Endothelial cell of umbilical vein (primary cell): ENCODE results near the gene MYO7B. TPM values are rescaled to one million over a fixed set of nuclear protein-coding genes. Genes with fewer than 3 reads are reported as not detected.

Experiments
- BruUV-seq: library from RNA; stranded (reverse); fragments of 400-500 nt; replicated peaks from 2 replicates; lab custom pipeline; 2021; lab: Mats Ljungman, UMichigan
- CTCF ChIA-PET: fragments of 300-600, 350-600 bp; sonication (Branson Sonifier 250); formaldehyde crosslinking; loops from one replicate; lab custom pipeline; 2021; ENCODE audit warnings: antibody characterized with exemption, inconsistent platforms; lab: Charles Lee
- POLR2A ChIA-PET: fragments of 300-600, 350-600 bp; sonication (Branson Sonifier 250); formaldehyde crosslinking; loops from one replicate; lab custom pipeline; 2021; ENCODE audit warnings: antibody characterized with exemption, inconsistent platforms; lab: Charles Lee
- DNase-seq: peaks from one replicate; pipeline ENCODE4 v3.0.0-alpha.2; 2011; ENCODE audit warnings: low read depth, low spot score
- FAIRE-seq: peaks from 2 replicates; lab custom pipeline; 2011; peaks lifted over from hg19 to GRCh38; lab: Jason Lieb, UNC
- H2AFZ ChIP-seq: 2 replicates; pipeline ENCODE4 v1.6.0; 2012; ENCODE audit warnings: low read depth, low read length, control low read depth, inconsistent platforms
- H3K27ac ChIP-seq: 2 replicates; pipeline ENCODE4 v1.5.1; 2011; ENCODE audit warnings: low read depth, mild to moderate bottlenecking, control low read depth, low read length, moderate library complexity; ENCODE audit not compliant: insufficient read depth
- H3K27me3 ChIP-seq, 2 experiments: 2 replicates each; pipeline versions ENCODE4 v1.6.0 to v1.6.1; 2011; ENCODE audit warnings: low read length in 2 of 2, mixed read lengths in 1 of 2; ENCODE audit not compliant: control insufficient read depth in 2 of 2, insufficient read depth in 2 of 2
- H3K36me3 ChIP-seq, 2 experiments: 2 replicates in 1 of 2; 3 replicates in 1 of 2; pipeline ENCODE4 v1.5.1; 2011; ENCODE audit warnings: low read length in 2 of 2, mild to moderate bottlenecking in 1 of 2, moderate library complexity in 1 of 2; ENCODE audit not compliant: control insufficient read depth in 2 of 2, insufficient read depth in 2 of 2; ENCODE audit errors: extremely low read depth in 1 of 2
- H3K4me1 ChIP-seq: 3 replicates; pipeline ENCODE4 v1.5.1; 2011; ENCODE audit warnings: mild to moderate bottlenecking, low read length; ENCODE audit not compliant: control insufficient read depth, insufficient read depth; ENCODE audit errors: extremely low read depth
- H3K4me2 ChIP-seq: 2 replicates; pipeline ENCODE4 v1.6.1; 2011; ENCODE audit warnings: low read length, control low read depth, mixed read lengths; ENCODE audit not compliant: insufficient read depth
- H3K4me3 ChIP-seq, 3 experiments: fragments of 200-600 bp in 1 of 3; sonication (generic), shearing (Covaris generic) in 1 of 3; replicated peaks in 1 of 3; 2 replicates each; pipeline ENCODE4 v1.5.1; 2011 to 2016; ENCODE audit warnings: control low read depth in 3 of 3, low read length in 3 of 3, mild to moderate bottlenecking in 2 of 3, inconsistent platforms in 1 of 3, low read depth in 1 of 3, moderate library complexity in 1 of 3; ENCODE audit not compliant: insufficient read depth in 1 of 3
- H3K79me2 ChIP-seq: 2 replicates; pipeline ENCODE4 v1.6.0; 2012; ENCODE audit warnings: low read length, inconsistent platforms; ENCODE audit not compliant: control insufficient read depth, insufficient read depth
- H3K9ac ChIP-seq: replicated peaks from 2 replicates; pipeline ENCODE3; 2011; ENCODE audit warnings: low read length, control low read depth; ENCODE audit not compliant: insufficient read depth; ENCODE audit errors: extremely low read depth
- H3K9me1 ChIP-seq: replicated peaks from 3 replicates; pipeline ENCODE4 v1.6.0; 2011; ENCODE audit warnings: mild to moderate bottlenecking, low read length; ENCODE audit not compliant: control insufficient read depth, insufficient read depth; ENCODE audit errors: extremely low read depth
- H3K9me3 ChIP-seq: replicated peaks from 2 replicates; pipeline ENCODE4 v1.5.1; 2012; ENCODE audit warnings: low read length, inconsistent platforms; ENCODE audit not compliant: control insufficient read depth, insufficient read depth
- H4K20me1 ChIP-seq: replicated peaks from 2 replicates; pipeline ENCODE3; 2011; ENCODE audit warnings: mild to moderate bottlenecking, low read length; ENCODE audit not compliant: control insufficient read depth, insufficient read depth; ENCODE audit errors: extremely low read depth
- EZH2 ChIP-seq: IDR thresholded peaks from 2 replicates; pipeline ENCODE4 v1.6.1; 2012; ENCODE audit warnings: borderline replicate concordance, low read depth, mild to moderate bottlenecking, moderate library complexity, low read length, inconsistent platforms; ENCODE audit not compliant: severe bottlenecking
- FOS ChIP-seq: IDR thresholded peaks from 2 replicates; pipeline ENCODE4 v1.6.1; 2011; ENCODE audit warnings: mild to moderate bottlenecking, low read length, moderate library complexity, borderline replicate concordance; ENCODE audit not compliant: insufficient read depth
- GATA2 ChIP-seq: IDR thresholded peaks from 2 replicates; pipeline ENCODE4 v1.7.0; 2011; ENCODE audit warnings: low read depth, mild to moderate bottlenecking, moderate library complexity, mixed read lengths, low read length; ENCODE audit not compliant: insufficient read length, insufficient read depth
- JUN ChIP-seq: IDR thresholded peaks from 2 replicates; pipeline ENCODE4 v1.6.1; 2011; ENCODE audit warnings: borderline replicate concordance, low read depth; ENCODE audit not compliant: insufficient read length, insufficient read depth
- MYC ChIP-seq: IDR thresholded peaks from one replicate; pipeline ENCODE4 v1.6.1; 2011; ENCODE audit warnings: mild to moderate bottlenecking, low read depth, low read length
- POLR2A ChIP-seq: IDR thresholded peaks from 2 replicates; pipeline ENCODE4 v1.6.1; 2012; ENCODE audit warnings: low read depth, mild to moderate bottlenecking, control low read depth, low read length
- POLR2AphosphoS5 ChIP-seq: IDR thresholded peaks from 2 replicates; pipeline ENCODE4 v1.6.1; 2012; ENCODE audit warnings: low read depth, mild to moderate bottlenecking, control low read depth, low read length, moderate library complexity; ENCODE audit not compliant: insufficient read depth
- dilution Hi-C: fragments of 300-500 bp; cut with MboI; formaldehyde crosslinking; loops from one replicate; pipeline ENCODE4 v1.15.0; 2019; ENCODE audit warnings: low sequenced_read_pairs; ENCODE audit not compliant: extremely low pct_ligation_motif_present
- intact Hi-C: fragments of 100-400 bp; cut with micrococcal nuclease; formaldehyde crosslinking; loops from one replicate; pipeline ENCODE4 v1.10.0; 2022
- polyA plus RNA-seq, 4 experiments: library from polyadenylated mRNA; depleted of rRNA in 3 of 4; stranded (reverse) in 3 of 4; unstranded in 1 of 4; fragments of >200 nt; gene quantifications; 2 replicates each; pipeline versions ENCODE4 v1.2.1 to v1.2.3, GENCODE V29; 2011 to 2012; ENCODE audit warnings: missing spikeins in 1 of 4
- total RNA-seq: library from RNA; stranded (reverse); gene quantifications from 2 replicates; pipeline ENCODE4 v1.2.3, GENCODE V29; 2021
- TF ChIP-seq, protein P1 (sequence below): IDR thresholded peaks from 2 replicates; pipeline ENCODE4 v1.6.1; 2011; ENCODE audit not compliant: insufficient read depth, insufficient read length
- TF ChIP-seq, protein P2 (sequence below), 2 donors: IDR thresholded peaks; 1 replicate in 1 of 2; 2 replicates in 1 of 2; pipeline ENCODE4 v1.5.1; 2011; ENCODE audit warnings: low read length in 2 of 2, mild to moderate bottlenecking in 2 of 2, moderate library complexity in 2 of 2, control low read depth in 1 of 2, inconsistent platforms in 1 of 2, low read depth in 1 of 2; ENCODE audit not compliant: insufficient read depth in 1 of 2; ENCODE audit errors: extremely low read depth in 1 of 2

Gene MYO7B
- total and polyA plus RNA-seq, 2 donors (not counting 3 experiments of a cell fraction or from before 2014, with no cell fraction given), result 0.17 TPM; not detected in 1

DNA sequence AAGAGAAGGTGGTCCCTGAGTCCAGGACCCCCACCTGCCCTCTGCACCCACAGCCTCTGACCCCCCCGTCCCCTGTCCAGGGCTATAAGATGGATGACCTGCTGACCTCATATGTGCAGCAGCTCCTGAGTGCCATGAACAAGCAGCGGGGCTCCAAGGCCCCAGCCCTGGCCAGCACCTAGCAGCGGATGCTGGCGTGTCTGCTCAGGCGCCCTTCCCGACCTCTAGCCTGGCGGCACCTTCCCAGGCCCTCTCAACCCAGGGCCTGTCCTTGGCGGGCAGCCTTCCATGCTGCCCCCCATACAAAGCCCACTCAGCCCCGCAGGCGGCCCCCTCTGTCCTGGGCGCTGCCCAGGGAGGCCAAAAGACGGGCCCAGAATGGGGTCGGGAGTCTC is 101.8 kb downstream of the MYO7B start:
- DNase-seq (no peak), FAIRE-seq (peak; percentile 80)
- H3K4me3 ChIP-seq, result no peak overlapping the region
- H4K20me1 ChIP-seq, result no peaks in the 10 kb centered on the region
- ChIA-PET POLR2A (no interaction called here), CTCF (interaction anchor here (0.6 to 6.3 kb wide), 9 partner anchors 12 to 213 kb away, joined by 3 to 77 read pairs (median 5); partner anchors contain the start of gene LIMS2)
- dilution Hi-C loops (no loop called here), intact Hi-C loops (loop anchor here (1.0 to 2.0 kb wide), 4 partner anchors 22 to 111 kb away; partner anchors contain the start of genes IWS1 and SFT2D3)
- H2AFZ ChIP-seq, result peak overlapping the region; percentile 22
- TF ChIP-seq, protein P1, sequence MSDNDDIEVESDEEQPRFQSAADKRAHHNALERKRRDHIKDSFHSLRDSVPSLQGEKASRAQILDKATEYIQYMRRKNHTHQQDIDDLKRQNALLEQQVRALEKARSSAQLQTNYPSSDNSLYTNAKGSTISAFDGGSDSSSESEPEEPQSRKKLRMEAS, result no peak
- H3K36me3 ChIP-seq, result no peaks in the 10 kb centered on the region
- H3K27me3 ChIP-seq, result no peaks in the 10 kb centered on the region
- H3K79me2 ChIP-seq, result no peaks in the 10 kb centered on the region
- no peaks in the 10 kb centered on the region for H3K9me3 ChIP-seq
- peaks cover 33% of the 10 kb centered on the region for H3K4me1 ChIP-seq
- H3K9ac ChIP-seq, result peak overlapping the region; percentile 76
- peak overlapping the region; percentile 38 for H3K4me2 ChIP-seq
- H3K9me1 ChIP-seq, result no peaks in the 10 kb centered on the region
- peak overlapping the region; percentile 92 for H3K27ac ChIP-seq
- TSS peak; percentile 75 for BruUV-seq

DNA sequence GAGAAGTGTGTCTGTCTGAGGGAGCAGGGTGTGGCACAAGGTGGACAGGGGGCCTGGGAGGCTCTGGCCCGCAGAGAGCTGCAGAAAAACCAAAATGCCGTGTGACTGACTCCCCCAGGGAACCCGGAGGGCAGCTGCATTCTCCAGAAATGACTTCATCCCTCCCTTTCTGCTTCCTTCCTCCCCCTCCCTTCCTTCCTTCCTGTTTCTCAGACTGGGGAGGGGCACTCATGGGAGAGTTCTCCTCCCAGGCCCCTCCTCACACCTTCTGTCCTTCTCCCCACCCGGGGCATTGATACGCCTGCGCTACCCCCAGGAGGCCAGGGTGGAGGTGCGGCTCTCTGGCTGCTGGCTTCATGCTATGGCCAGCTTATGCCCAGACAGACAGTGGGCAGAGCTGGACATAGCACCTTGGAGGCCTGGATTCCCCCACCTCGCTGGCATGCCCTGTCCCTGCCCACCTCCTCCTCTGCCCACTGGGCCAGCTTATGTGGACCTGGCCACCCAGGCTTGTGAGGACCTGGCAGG is 102.3 kb downstream of the MYO7B start:
- POLR2A ChIA-PET, result no interaction called here

More for the DNA sequence above, 102.3 kb downstream of the MYO7B start:
- intact Hi-C loops (loop anchor here (1.0 to 2.0 kb wide), 4 partner anchors 22 to 111 kb away; partner anchors contain the start of genes IWS1 and SFT2D3), dilution Hi-C loops (no loop called here)
- Histone ChIP-seq H2AFZ (peak overlapping the region; percentile 20), H3K4me3 (no peak overlapping the region), H3K4me1 (peaks cover 34% of the 10 kb centered on the region), H3K36me3 (no peaks in the 10 kb centered on the region), H3K9me1 (no peaks in the 10 kb centered on the region), H3K79me2 (no peaks in the 10 kb centered on the region), H3K9ac (peak overlapping the region; percentile 76), H4K20me1 (no peaks in the 10 kb centered on the region), H3K27me3 (no peaks in the 10 kb centered on the region), H3K9me3 (no peaks in the 10 kb centered on the region), H3K4me2 (peak overlapping the region; percentile 38), H3K27ac (peak overlapping the region; percentile 92)
- FAIRE-seq (peak; percentile 98), DNase-seq (peak; percentile 70)
- TF ChIP-seq MYC, result no peak
- peak; percentile 84 for TF ChIP-seq POLR2A
- no peak for TF ChIP-seq EZH2
- TF ChIP-seq FOS, result peak; percentile 78
- TF ChIP-seq POLR2AphosphoS5, result peak; percentile 93
- TF ChIP-seq, protein P1, result no peak
- TF ChIP-seq JUN, result peak; percentile 86
- TF ChIP-seq, protein P2, sequence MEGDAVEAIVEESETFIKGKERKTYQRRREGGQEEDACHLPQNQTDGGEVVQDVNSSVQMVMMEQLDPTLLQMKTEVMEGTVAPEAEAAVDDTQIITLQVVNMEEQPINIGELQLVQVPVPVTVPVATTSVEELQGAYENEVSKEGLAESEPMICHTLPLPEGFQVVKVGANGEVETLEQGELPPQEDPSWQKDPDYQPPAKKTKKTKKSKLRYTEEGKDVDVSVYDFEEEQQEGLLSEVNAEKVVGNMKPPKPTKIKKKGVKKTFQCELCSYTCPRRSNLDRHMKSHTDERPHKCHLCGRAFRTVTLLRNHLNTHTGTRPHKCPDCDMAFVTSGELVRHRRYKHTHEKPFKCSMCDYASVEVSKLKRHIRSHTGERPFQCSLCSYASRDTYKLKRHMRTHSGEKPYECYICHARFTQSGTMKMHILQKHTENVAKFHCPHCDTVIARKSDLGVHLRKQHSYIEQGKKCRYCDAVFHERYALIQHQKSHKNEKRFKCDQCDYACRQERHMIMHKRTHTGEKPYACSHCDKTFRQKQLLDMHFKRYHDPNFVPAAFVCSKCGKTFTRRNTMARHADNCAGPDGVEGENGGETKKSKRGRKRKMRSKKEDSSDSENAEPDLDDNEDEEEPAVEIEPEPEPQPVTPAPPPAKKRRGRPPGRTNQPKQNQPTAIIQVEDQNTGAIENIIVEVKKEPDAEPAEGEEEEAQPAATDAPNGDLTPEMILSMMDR (IDR thresholded peaks at IDR 0.05; ENCODE audit: extremely low read depth in 1 of 2, insufficient read depth in 1 of 2, low read depth in 1 of 2, low read length in 2 of 2), result no peak
- TF ChIP-seq GATA2, result no peak
- CTCF ChIA-PET, result interaction anchor here (0.6 to 6.3 kb wide), 11 partner anchors 11 to 212 kb away, joined by 3 to 77 read pairs (median 5); partner anchors contain the start of gene LIMS2
- BruUV-seq, result no TSS peak
